CD14-positive monocyte (primary cell): Measurements from ENCODE around the gene NT5C1B. TPM values are rescaled to one million over a fixed set of nuclear protein-coding genes. Genes with fewer than 3 reads are reported as not detected.

ENCODE experiments used
- DNase-seq, 3 donors: peaks; one replicate each; pipeline ENCODE4 v3.0.0-alpha.2; 2011 to 2022
- H2AFZ ChIP-seq: 2 replicates; pipeline ENCODE4 v1.6.0; 2012; ENCODE audit warnings: mild to moderate bottlenecking, low read depth, low read length, inconsistent platforms; ENCODE audit not compliant: insufficient read depth, poor library complexity, severe bottlenecking
- H3K27ac ChIP-seq, 2 donors: 1 replicate in 1 of 2; 2 replicates in 1 of 2; pipeline ENCODE4 v1.5.1; 2012 to 2013; ENCODE audit warnings: low read length in 2 of 2, control low read depth in 1 of 2, inconsistent platforms in 1 of 2, low read depth in 1 of 2, mild to moderate bottlenecking in 1 of 2
- H3K27me3 ChIP-seq, 2 donors: one replicate each; pipeline versions ENCODE4 v1.6.0 to v1.6.1; 2011 to 2013; ENCODE audit warnings: low read length in 2 of 2; ENCODE audit not compliant: control insufficient read depth in 2 of 2, insufficient read depth in 2 of 2
- H3K36me3 ChIP-seq, 2 donors: replicated peaks in 1 of 2; 1 replicate in 1 of 2; 2 replicates in 1 of 2; pipeline versions ENCODE4 v1.5.1 to v1.6.1; 2012 to 2013; ENCODE audit warnings: low read length in 2 of 2, control low read depth in 1 of 2, inconsistent platforms in 1 of 2, mild to moderate bottlenecking in 1 of 2; ENCODE audit not compliant: insufficient read depth in 2 of 2, control insufficient read depth in 1 of 2
- H3K4me1 ChIP-seq, 2 donors: 1 replicate in 1 of 2; 2 replicates in 1 of 2; pipeline versions ENCODE4 v1.5.1 to v1.6.1; 2012 to 2013; ENCODE audit warnings: low read length in 2 of 2, control low read depth in 1 of 2, inconsistent platforms in 1 of 2, mild to moderate bottlenecking in 1 of 2, moderate library complexity in 1 of 2; ENCODE audit not compliant: insufficient read depth in 2 of 2, control insufficient read depth in 1 of 2
- H3K4me2 ChIP-seq: replicated peaks from 2 replicates; pipeline ENCODE3; 2012; ENCODE audit warnings: low read length, moderate library complexity, mild to moderate bottlenecking; ENCODE audit not compliant: poor library complexity, severe bottlenecking; ENCODE audit errors: extremely low read depth
- H3K4me3 ChIP-seq, 3 experiments: fragments of 200-600 bp in 1 of 3; sonication (generic) in 1 of 3; replicated peaks in 1 of 3; 1 replicate in 2 of 3; 2 replicates in 1 of 3; pipeline ENCODE4 v1.5.1; 2011 to 2013; ENCODE audit warnings: low read length in 3 of 3, mild to moderate bottlenecking in 3 of 3, control low read depth in 2 of 3, low read depth in 2 of 3, inconsistent platforms in 1 of 3, moderate library complexity in 1 of 3
- H3K79me2 ChIP-seq: 2 replicates; pipeline ENCODE4 v1.6.0; 2012; ENCODE audit warnings: mild to moderate bottlenecking, control low read depth, inconsistent platforms, low read length, moderate library complexity; ENCODE audit not compliant: insufficient read depth
- H3K9ac ChIP-seq: 2 replicates; pipeline ENCODE4 v1.6.0; 2017; ENCODE audit warnings: low read length, mild to moderate bottlenecking; ENCODE audit not compliant: insufficient read depth, poor library complexity, severe bottlenecking
- H3K9me3 ChIP-seq, 2 donors: replicated peaks in 1 of 2; 1 replicate in 1 of 2; 2 replicates in 1 of 2; pipeline versions ENCODE4 v1.5.1 to v1.6.1; 2012 to 2013; ENCODE audit warnings: low read length in 2 of 2, control low read depth in 1 of 2; ENCODE audit not compliant: control insufficient read depth in 1 of 2, insufficient read depth in 1 of 2
- H4K20me1 ChIP-seq: 2 replicates; pipeline ENCODE4 v1.6.0; 2012; ENCODE audit warnings: mild to moderate bottlenecking, low read length, control low read depth, moderate library complexity; ENCODE audit not compliant: insufficient read depth
- H3K27ac Mint-ChIP-seq, 7 donors: one replicate each; pipeline ENCODE4 v1.8.0; 2020; ENCODE audit warnings: mild to moderate bottlenecking in 7 of 7, mixed read lengths in 7 of 7, moderate library complexity in 6 of 7, inconsistent platforms in 2 of 7
- H3K27me3 Mint-ChIP-seq, 3 donors: one replicate each; pipeline ENCODE4 v1.8.0; 2021 to 2022; ENCODE audit warnings: low read depth in 3 of 3, mild to moderate bottlenecking in 3 of 3, mixed read lengths in 3 of 3, moderate library complexity in 3 of 3, inconsistent platforms in 1 of 3
- H3K36me3 Mint-ChIP-seq, 2 donors: one replicate each; pipeline ENCODE4 v1.8.0; 2020; ENCODE audit warnings: mixed read lengths in 2 of 2, inconsistent platforms in 1 of 2, mild to moderate bottlenecking in 1 of 2
- H3K4me1 Mint-ChIP-seq: one replicate; pipeline ENCODE4 v1.8.0; 2020; ENCODE audit warnings: mild to moderate bottlenecking, mixed read lengths
- H3K4me3 Mint-ChIP-seq, 2 donors: one replicate each; pipeline ENCODE4 v1.8.0; 2020; ENCODE audit warnings: mild to moderate bottlenecking in 2 of 2, mixed read lengths in 2 of 2, moderate library complexity in 1 of 2
- H3K9me3 Mint-ChIP-seq, 7 donors: one replicate each; pipeline ENCODE4 v1.8.0; 2020 to 2022; ENCODE audit warnings: mixed read lengths in 7 of 7, mild to moderate bottlenecking in 6 of 7, moderate library complexity in 6 of 7, inconsistent platforms in 2 of 7
- WGBS: methylation state at CpG from one replicate; pipeline ENCODE4 v1.1.5; 2013; ENCODE audit warnings: missing lambda C conversion rate; ENCODE audit not compliant: insufficient coverage; 5-methylcytosine and 5-hydroxymethylcytosine counted together
- intact Hi-C, 2 donors: fragments of 100-400 bp; cut with micrococcal nuclease; formaldehyde crosslinking; loops; one replicate each; pipeline versions ENCODE4 v1.15.0 to v1.15.1; 2023
- polyA plus RNA-seq, 3 donors: library from polyadenylated mRNA; depleted of rRNA in 1 of 3; unstranded in 2 of 3; stranded (reverse) in 1 of 3; fragments of 300-500 nt in 2 of 3; fragments of >200 nt in 1 of 3; fragmentation: Illumina TruSeq in 2 of 3; gene quantifications; 1 replicate in 2 of 3; 2 replicates in 1 of 3; pipeline ENCODE4 v1.2.3, GENCODE V29; 2012 to 2021
- TF ChIP-seq, protein P1 (sequence below): fragments of 200-600 bp; IDR thresholded peaks from one replicate; pipeline ENCODE4 v1.8.0; 2022; ENCODE audit warnings: antibody characterized with exemption, mild to moderate bottlenecking

The NT5C1B gene
- polyA plus RNA-seq, 3 donors = not detected

DNA sequence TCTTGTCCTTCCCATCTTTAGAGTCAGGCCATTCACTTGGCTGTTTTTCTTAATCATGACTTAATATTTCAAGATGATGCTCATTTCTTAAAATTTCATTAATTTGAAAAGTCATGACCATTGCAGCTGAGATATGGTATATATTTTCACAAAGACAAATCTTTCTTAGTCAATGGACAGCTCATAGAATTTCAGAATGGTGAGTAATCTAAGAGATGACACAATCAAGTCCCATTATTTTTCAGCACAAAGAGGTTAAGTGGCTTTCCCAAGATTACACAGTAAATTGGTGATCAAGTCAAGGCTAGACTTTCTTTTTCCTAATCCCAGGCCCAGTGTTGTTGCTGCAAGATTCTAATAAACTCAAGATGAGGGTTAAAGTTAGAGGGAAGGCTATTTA lies 34.4 kb upstream of the NT5C1B start:
- Histone ChIP-seq H3K9me3 (no peaks in the 10 kb centered on the region), H3K4me1 (no peaks in the 10 kb centered on the region), H4K20me1 (no peaks in the 10 kb centered on the region), H2AFZ (no peak overlapping the region), H3K27me3 (no peaks in the 10 kb centered on the region), H3K9ac (no peak overlapping the region), H3K36me3 (no peaks in the 10 kb centered on the region), H3K4me2 (no peak overlapping the region), H3K79me2 (no peaks in the 10 kb centered on the region), H3K27ac (no peak overlapping the region), H3K4me3 (no peak overlapping the region)
- TF ChIP-seq, protein P1, sequence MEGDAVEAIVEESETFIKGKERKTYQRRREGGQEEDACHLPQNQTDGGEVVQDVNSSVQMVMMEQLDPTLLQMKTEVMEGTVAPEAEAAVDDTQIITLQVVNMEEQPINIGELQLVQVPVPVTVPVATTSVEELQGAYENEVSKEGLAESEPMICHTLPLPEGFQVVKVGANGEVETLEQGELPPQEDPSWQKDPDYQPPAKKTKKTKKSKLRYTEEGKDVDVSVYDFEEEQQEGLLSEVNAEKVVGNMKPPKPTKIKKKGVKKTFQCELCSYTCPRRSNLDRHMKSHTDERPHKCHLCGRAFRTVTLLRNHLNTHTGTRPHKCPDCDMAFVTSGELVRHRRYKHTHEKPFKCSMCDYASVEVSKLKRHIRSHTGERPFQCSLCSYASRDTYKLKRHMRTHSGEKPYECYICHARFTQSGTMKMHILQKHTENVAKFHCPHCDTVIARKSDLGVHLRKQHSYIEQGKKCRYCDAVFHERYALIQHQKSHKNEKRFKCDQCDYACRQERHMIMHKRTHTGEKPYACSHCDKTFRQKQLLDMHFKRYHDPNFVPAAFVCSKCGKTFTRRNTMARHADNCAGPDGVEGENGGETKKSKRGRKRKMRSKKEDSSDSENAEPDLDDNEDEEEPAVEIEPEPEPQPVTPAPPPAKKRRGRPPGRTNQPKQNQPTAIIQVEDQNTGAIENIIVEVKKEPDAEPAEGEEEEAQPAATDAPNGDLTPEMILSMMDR = no peak
- intact Hi-C loops = no loop called here
- H3K9me3 Mint-ChIP-seq = peaks cover 0 to 3% (median 0%) of the 10 kb centered on the region in 7 donors
- no peak overlapping the region for H3K27ac Mint-ChIP-seq
- H3K27me3 Mint-ChIP-seq = no peaks in the 10 kb centered on the region
- no peaks in the 10 kb centered on the region for H3K4me1 Mint-ChIP-seq
- no peaks in the 10 kb centered on the region for H3K36me3 Mint-ChIP-seq
- no peak overlapping the region for H3K4me3 Mint-ChIP-seq
- DNase-seq = no peak

DNA sequence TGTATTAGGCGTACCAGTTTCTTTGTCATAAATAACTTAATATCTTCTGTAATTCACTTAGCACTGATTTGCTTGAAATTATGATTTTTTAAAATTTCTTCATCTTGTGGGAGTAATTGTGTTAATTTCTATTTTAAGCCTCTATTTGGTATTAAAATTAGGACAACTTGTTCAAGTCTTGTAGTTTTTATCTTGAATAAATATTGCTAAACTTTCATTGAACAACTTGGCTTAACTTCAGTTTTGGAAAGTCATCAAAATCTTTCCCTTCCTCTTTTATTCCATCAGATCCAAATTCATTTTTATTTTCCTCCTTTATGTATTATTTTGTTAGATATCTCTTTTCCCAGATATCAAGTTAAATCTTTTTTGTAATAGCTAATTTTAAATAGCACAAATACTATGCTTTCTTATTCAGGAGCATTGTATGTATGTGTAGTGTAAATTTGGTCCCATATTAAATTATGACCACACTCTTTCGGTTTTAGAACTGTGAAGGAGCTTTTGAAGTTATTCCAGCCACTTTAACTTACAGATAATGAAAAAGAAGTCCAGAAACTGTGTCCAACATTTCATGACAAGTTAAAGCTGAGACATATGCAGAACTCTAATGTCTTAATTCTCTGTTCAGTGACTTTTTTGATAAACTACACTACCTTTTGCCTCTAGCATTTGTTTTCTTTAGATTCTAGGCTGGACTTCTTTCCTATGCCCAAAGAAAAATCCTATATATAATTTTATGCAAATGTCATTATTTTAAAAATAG lies 31.7 kb upstream of the NT5C1B start:
- Histone ChIP-seq H3K9me3 (peaks cover 5 to 7% of the 10 kb centered on the region in 2 donors), H3K4me3 (no peak overlapping the region), H2AFZ (no peak overlapping the region), H4K20me1 (no peaks in the 10 kb centered on the region), H3K4me1 (no peaks in the 10 kb centered on the region), H3K9ac (no peak overlapping the region), H3K79me2 (no peaks in the 10 kb centered on the region), H3K27ac (no peak overlapping the region), H3K27me3 (no peaks in the 10 kb centered on the region), H3K36me3 (no peaks in the 10 kb centered on the region), H3K4me2 (no peak overlapping the region)
- no peak for DNase-seq
- Mint-ChIP-seq H3K36me3 (no peaks in the 10 kb centered on the region), H3K9me3 (peaks cover 0 to 7% (median 3%) of the 10 kb centered on the region in 7 donors), H3K4me3 (no peak overlapping the region), H3K4me1 (no peaks in the 10 kb centered on the region), H3K27me3 (no peaks in the 10 kb centered on the region), H3K27ac (no peak overlapping the region)
- intact Hi-C loops = no loop called here
- no CpG with 5 or more reads among the region's 2 CpGs for WGBS
- TF ChIP-seq, protein P1 = no peak
